B cell (primary cell): ENCODE measurements around the gene CLASRP.

Experiments
- CTCF ChIP-seq: fragments of 200-600 bp; IDR thresholded peaks from one replicate; pipeline ENCODE4 v1.8.0; 2022; ENCODE audit warnings: antibody characterized with exemption, mild to moderate bottlenecking
- EZH2 ChIP-seq: IDR thresholded peaks from 2 replicates; pipeline ENCODE4 v1.6.1; 2012; ENCODE audit warnings: borderline replicate concordance, low read depth, mild to moderate bottlenecking, moderate library complexity, low read length; ENCODE audit not compliant: insufficient read depth, poor library complexity, severe bottlenecking

GRCh38 chr19:45107621-45108150, 68.8 kb downstream of the CLASRP start:
- TF ChIP-seq CTCF (no peak), EZH2 (no peak)
